NOMO-1 (cell line): ENCODE results near the gene DNAH6.
"Not testable (repeated sequence)": the region's sequence is repeated elsewhere in the genome, so short reads cannot be mapped to it uniquely, and the experiment has no call there.

Experiments used
- DNase-seq, 2 experiments: peaks; one replicate each; lab custom pipeline; 2025; ENCODE audit not compliant: unreplicated experiment in 2 of 2; lab: John Stamatoyannopoulos, UW

The DNAH6 gene, protein sequence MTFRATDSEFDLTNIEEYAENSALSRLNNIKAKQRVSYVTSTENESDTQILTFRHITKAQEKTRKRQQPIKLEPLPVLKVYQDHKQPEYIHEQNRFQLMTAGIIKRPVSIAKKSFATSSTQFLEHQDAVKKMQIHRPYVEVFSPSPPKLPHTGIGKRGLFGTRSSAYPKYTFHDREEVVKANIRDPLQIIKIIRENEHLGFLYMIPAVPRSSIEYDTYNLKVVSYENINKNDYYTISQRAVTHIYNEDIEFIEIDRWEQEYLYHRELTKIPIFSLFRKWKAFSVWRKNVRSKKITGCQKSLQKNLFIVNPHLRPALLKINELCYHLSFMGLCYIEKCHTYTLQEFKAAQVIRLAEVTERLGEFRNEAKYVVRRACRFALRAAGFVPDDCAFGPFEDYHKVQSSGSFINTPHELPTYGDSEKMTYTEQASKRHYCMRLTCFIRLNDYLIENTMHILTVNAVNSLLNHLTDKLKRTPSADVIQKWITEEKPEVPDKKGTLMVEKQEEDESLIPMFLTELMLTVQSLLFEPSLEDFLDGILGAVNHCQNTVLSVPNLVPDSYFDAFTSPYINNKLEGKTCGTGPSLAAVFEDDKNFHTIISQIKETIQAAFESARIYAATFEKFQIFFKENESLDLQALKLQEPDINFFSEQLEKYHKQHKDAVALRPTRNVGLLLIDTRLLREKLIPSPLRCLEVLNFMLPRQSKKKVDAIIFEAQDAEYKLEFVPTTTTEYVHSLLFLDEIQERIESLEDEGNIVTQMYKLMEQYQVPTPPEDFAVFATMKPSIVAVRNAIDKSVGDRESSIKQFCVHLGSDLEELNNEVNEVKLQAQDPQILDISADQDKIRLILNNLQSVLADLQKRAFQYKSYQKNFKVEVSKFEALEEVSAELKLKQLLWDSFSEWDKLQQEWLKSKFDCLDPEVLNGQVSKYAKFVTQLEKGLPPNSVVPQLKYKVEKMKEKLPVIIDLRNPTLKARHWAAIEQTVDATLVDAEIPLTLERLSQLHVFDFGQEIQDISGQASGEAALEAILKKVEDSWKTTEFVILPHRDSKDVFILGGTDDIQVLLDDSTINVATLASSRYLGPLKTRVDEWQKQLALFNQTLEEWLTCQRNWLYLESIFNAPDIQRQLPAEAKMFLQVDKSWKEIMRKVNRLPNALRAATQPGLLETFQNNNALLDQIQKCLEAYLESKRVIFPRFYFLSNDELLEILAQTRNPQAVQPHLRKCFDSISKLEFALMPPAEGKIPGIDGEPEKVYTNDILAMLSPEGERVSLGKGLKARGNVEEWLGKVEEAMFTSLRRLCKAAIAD (N-terminal part only)

DNA sequence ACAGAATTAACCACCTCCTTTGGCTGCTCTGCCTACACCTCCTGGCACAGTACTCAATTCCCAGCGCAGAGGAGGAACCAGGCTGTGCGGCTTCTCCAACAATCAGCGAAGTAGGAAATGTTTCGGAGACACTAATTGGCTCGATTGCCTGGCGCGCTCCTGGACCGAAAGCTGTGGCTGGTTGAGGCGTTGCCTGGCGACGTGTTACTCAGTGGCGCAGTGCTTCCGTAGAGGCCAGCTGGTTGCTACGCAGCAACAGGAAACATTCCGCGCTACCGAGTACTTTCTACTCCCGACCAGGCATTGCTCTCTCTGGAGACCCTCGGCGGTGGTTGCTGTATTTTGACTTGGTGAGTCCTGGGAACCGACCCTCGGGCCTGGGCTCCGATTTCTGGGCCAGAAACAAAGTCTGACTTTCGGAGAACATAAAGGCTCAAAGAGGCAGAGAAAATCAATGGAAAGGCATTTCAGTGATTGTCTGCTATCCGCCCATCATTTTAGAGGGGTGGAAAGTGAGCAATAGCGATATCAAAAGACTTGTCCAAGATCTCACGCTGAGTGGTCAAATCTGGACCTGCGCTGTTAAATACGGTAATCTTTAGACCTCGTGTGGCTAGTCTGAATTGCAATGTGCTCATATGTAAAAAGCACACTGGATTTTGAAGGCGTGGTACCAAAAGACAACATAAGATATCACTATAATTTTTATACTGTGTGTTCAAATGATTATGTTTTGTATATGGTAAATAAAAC, at the start of gene DNAH6:
Gene DNAH6, plus strand, starts transcription at position 265 of the 753 bp plus-strand sequence. CDS start 1,329 bp downstream, outside the sequence.
- DNase-seq = peak; percentile 92 to 95

DNA sequence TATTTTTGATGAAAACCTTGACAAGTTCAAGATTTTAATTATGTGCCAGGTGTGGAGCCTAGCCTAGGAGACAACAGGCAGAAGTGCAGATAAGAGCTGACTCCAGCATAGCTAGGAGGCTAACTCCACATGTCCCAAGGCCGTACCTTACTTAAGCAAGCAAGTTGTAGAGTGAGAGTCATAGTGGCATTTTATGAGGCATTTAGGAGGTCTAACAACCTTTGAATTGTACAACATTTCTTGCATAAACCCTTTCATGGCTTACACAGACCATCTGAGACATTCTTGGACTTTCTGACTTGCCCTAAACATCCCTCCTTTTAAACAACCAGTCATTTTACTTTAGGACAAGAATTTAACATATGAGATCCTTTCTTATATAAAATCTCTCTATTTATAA, 48.9 kb upstream of the DNAH6 start:
- DNase-seq = no peak

DNA sequence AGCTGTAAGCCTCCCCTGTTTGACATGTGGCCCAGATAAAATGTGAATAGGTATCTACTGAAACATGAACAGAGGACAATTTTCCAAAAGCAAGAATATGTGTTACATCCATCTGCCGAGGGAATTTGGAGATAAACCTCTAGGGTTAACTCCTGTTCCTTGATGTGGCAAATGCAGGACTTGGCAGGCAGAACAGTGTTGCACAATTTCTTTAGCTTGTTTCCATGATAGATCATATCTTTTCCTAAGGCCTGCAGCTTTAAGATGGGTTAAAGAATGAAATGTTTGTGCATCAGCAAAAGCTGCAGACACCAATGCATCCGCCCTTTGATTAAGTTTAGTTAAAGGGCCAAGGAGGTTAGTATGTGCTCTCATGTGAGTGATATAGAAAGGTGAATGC, 43.9 kb upstream of the DNAH6 start:
- DNase-seq = not testable (repeated sequence)

DNA sequence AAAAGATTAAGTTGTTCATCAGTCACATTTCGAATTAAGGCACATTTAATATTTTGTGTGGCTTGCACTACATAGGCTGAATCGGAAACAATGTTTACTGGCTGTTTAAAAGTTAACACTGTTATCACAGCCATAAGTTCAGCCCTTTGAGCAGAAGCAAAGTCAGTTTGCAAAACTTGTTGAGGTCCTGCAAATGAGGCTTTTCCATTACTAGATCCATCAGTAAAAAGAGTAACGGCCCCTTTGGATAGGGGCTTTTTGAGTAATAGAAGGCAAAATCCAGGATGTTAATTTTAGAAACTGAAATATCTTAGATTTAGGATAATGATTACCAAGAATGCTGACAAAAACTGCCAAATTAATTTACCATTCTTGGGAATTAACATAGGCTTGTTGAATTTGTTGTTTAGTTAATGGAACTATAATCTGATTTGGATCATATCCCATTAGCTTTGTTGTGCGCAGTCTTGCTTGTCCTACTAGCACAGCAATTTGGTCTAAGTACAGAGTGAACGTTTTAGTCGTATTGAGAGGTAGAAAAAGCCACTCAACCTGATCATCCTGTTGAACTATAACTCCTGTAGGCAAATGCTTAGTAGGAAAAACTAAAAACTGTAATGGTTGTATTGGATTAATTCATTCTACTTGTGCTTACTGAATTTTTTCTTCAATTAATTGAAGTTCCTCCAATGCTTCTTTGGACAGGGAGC, 43.3 kb upstream of the DNAH6 start:
- no peak for DNase-seq

DNA sequence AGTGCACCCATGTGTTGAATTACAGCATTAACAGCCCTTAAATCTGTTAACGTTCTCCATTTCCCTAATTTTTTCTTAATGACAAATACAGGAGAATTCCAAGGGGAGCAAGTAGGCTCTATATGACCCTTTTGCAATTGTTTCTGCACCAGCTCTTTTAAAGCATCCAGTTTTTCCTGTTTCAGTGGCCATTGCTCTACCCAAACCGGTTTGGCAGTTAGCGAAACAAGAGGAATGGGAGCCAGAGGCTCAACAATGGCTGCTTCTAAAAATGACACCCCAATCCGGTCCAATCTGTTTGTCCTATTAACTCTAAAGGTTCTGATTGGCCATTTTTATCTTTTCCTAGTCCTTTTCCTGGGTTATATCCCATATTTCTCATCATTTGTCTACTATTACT, 42.1 kb upstream of the DNAH6 start:
- no peak for DNase-seq

DNA sequence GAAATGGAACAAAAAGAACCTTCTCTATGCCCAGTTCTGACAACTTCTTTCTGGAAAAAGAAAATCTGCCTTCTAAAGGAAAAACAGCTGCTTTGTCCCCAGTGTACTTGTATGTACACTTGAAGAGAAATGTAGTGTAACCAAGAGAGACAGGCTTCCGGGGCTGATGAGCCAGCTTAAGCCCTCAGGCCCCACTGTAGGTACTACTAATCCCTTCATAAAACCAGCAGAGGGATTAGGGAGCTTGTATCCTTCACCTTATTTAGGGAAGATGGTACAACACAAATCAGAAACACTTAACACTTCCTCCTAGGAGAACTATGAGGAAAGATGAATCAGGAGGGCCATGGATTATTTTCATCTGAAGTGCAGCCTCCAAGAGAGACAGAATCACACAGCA, 38.4 kb upstream of the DNAH6 start:
- no peak for DNase-seq

DNA sequence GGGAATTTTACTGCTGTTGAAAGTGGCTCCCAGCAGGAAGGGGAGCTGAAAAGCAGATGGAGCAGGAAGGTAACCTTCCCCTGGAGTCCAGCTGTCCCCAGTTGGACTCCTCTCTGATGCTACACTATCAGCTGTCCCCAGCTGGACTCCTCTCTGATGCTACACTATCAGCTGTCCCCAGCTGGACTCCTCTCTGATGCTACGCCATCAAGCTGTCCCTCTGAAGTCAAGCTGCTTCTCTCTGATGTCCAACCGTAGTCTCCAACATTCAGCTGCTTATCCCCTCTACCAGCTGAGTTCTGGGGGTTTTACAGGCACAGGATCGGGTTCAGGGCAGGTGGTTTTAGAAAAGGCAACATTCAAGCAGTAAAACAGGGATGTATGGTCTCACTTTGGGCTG, 37.4 kb upstream of the DNAH6 start:
- no peak for DNase-seq

DNA sequence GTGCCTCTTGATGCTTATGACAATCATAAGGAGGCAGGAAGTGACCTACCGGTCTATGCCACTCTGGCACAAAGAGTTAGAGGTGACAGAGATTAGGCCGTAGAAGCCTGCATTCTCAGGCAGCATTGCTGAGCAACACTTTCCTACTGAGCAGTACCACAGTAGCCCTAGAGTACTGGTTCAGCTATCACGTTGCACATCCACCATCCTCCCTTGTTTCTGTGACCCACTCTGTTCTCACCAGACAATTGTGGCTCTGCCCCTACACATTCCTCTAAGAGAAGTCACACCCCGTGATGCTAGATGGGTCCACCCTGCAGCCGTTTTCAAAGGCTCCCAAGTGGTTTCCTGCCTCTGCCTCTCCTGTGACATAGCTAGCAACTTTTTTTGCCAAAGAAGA, 34.6 kb upstream of the DNAH6 start:
- no peak for DNase-seq

DNA sequence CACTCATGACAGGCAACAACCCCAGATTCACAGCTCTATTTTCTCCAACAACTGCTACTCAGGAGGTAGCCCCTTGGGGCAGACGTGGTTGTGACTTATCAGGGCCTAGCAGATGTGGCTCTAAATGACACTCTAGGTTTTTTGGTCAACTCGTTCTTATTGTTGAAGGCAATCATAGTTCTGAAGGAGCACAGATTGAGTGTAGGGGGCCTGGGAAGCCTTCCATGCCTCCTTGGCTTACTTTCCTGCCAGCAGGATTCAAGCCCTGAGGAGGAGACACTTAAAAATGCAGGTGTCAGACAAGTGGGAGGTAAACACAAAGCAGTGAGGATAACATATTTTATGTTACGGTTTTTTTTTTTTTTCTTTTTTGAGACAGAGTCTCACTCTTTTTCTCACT, 33.7 kb upstream of the DNAH6 start:
- no peak for DNase-seq

DNA sequence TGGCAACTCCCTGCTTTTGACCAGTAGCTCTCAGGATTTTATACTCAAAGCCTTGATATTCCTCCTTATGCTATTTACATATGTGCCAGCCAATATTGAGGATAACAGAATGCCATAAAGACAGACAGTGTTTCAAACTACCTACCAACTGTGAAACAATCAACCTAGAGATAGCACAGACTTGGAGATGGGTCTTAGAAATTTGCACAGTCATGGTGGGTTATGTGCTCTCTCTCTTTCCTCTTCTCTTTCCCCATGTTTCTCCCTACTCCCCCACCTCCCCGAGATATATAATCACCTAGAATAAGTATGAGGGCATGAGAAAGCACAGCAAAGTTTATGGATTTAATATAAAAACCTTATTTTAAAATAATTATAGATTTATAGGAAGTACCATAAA, 33.0 kb upstream of the DNAH6 start:
- no peak for DNase-seq

DNA sequence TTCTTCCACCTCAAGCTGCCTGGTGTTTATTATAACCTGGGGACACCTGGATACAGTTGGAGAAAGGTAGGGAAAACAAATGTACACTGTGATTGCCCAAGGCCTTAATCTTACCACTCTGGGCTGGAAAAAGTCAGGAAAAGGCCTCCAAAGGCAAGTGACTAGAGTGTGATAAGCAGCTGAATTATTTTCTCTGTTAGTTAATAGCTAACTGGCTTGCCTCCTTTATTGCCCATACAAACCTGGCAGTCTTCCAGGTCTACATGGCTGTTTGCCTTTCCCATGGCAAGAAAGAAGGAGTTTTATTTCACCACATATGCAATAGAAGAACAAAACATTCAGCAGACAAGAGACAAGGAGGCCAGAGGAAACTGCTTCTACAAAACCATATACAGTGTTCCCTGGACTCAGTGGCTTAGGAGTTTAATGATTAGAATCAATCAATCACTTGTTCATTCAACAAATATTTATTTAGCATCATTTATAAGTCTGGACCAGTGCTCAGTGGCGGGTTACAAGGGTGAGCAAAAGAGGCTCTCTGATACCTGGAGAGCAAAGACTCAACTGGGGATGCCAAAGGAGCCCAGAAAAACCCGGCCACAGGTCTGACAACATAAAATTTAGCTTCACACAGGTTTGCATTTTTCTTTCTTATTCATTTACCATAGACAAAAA, 29.7 kb upstream of the DNAH6 start:
- no peak for DNase-seq

DNA sequence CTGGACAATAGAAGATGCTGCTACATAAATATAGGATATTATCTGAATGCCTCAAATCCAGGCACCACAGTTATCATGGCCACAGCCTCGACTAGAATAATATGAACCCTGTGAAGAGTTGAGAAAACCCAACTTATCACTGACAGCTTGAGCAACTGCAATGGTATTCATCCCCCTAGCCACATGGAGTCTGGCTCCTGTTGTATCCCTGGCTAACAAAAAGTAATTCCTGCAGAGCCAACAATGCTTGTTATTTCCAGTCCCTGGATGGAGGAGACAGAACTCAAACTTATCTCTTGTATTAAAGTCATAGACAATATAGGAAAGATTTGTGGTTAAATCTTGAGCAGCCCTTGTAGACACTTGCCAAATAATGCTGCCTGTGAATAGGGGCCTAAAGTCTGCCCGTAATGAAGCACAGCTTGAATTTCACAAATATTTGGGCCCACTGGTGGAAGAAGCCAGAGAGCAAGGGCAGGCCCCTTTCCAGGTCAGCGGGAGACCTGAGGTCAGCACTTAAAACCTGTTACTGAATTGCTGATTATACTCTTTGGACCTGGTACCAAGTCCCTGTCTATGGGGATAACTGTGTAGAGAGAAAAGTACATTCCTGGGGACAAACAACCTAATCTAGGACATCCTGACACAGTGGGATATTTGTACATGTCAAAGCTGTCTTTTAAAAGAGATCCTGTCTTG, 28.9 kb upstream of the DNAH6 start:
- no peak for DNase-seq

DNA sequence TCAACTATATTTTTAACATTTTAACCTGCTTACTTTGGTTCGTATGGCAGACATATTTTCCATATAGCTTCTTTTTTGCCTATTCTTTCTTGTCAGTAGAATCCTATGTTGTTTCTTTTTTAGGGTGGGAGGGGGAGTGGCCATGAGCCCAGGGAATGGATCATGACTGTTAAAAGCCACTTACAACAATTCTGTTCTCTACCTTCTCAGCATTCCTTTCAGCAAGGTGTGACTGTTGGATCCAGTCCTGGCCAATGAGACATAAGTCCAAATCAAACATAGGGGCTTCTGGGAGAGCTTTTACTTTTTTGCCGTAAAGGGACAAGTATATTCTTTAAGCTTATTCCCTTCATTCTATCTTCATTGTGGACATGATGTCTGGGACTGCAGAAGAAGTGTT, 25.0 kb upstream of the DNAH6 start:
- no peak for DNase-seq

DNA sequence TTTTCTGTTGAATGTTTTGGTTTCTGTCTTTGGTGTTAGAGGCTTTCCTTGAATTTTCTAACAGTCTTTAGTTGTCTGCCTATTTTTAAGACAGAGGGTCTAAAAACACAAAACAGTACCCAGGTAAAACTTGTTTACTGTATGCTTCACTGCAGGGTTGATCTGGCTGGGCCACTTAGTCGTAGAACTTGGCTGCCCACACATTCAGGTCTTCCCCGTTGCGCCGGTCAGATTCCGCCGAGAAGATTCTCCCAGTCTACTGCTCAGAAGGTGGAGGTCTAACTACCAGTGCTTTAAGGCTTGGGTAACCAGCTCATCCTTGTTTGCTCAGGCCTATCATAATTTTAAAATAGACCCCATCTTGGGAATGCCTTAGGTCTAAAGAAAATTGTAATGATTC, 24.6 kb upstream of the DNAH6 start:
- no peak for DNase-seq

DNA sequence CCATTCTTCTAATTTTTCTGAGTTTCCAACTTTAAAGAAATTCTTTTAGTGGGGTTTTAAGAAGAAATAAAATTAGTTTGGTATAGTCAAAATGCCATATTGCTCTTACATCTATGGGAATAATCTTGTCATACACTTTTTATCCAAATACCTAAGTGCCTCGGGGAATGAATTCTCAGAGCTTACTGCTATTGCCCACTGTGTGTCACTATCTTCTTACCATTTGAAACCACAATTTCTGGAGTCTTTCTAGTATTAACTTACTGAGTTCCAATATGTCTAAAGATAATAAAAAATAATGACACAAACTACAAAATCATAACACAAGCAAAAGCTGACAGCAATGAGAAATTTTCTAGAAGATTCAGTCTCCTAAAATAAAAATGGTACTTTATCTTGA, 23.7 kb upstream of the DNAH6 start:
- no peak for DNase-seq

DNA sequence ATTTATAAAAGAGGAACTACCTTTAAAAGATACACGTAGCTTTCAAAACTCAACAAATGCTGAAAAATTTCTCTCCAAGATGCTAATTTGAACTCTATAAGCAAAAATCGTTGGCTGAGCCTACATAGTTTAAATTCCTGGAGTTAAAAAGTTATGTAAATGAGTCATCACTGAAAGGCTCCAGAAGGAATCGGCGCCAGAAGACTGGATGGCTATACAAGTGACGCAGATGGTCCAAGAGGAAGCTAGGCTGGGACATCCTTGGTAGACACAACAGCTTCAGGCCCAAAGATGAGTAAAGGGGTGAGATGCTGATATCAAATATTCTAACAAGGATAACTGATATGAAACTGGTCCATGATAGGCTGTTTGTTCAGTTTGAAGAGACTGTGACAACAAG, 22.8 kb upstream of the DNAH6 start:
- no peak for DNase-seq

DNA sequence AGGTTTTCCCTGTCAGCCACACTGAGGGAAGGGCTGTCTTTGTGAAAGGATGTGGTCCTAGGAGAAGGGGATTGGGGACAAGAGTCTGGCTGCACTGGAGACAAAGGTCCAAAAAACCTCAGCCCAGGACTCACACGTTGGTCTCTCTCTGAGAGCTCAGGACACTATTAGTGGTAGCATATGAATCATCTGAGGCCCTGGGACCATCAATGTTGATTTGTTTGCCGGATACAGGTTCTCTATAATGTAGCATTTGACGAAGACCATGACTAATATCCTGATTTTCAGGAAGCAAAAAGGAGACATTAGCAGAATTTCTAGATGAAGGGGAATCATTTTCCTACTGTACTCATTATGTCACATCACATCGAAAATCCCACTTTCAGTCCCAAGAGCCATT, 22.2 kb upstream of the DNAH6 start:
- no peak for DNase-seq

DNA sequence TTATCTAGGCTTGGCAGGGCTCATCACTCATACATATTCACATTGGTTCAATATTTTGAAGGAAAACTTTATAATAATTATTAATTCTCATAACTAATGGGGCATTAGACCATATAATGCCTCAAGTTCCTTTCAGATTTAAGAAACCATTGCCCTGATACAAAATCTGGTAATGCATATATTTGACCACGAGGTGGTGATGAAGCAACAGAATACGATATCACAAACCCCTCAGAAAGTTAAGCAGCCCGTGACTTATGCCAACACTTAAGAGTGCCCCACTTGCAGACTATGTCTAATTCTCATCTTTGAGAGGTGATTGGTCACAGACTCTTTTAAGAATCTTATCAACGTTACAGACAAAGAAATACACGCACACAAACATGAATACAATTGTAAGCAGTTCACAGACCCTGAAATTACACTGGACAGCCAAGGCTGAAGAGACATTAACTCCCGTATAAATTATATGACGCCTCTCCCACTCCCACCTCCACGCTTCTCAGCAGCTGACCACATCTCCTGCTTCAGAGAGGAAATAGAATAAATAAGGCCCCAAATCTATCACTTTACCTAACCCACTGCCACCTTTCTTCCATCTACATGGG, 20.7 kb upstream of the DNAH6 start:
- DNase-seq = peak; percentile 3 to 39
